Measurements from ENCODE around the gene PDE9A. TPM values are rescaled to one million over a fixed set of nuclear protein-coding genes. Genes with fewer than 3 reads are reported as not detected.
"Not testable (repeated sequence)": the region's sequence is repeated elsewhere in the genome, so short reads cannot be mapped to it uniquely, and the experiment has no call there.

The PDE9A gene
- total RNA-seq, 1 donor from 2014 or later, result 0.41 TPM

- no peak for DNase-seq (ENCODE audit: extremely low read depth, low read depth, low spot score)
These were observed 51.4 kb downstream of the PDE9A start for GRCh38 chr21:42704861-42705260.

GRCh38 chr21:42705346-42705745 lies 51.9 kb downstream of the PDE9A start:
- no peak for DNase-seq (ENCODE audit: extremely low read depth, low read depth, low spot score)

DNA sequence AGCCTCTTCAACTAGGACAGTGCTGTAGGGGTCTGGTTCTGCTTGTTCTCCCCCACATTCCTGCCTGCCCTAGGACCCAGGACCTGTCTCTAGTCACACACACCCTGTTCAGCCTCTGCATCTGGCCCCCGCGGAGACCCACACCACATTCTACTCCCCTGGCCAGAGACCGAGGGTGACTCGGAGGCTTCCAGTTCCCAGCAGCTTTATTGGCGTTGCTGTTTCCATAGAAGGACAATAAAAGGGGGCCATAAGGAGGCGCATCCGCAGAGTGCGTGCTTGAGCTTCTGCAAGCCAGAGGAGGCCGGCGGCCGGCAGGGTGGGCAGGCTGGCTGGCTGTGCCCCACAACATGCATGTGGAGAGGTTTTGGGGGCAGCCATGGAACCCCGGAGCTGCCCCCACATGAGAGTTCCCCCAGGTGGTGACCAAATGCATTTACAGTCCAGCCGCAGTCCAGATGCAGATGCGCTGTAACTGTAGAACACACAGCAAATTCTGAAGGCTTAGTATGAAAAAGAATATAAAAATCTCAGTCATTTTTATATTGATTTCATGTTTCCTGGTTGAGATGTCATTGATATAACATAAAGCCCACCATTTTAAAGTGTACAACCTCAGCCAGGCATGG lies 52.4 kb downstream of the PDE9A start:
- DNase-seq (ENCODE audit: extremely low read depth, low read depth, low spot score), result no peak

DNA sequence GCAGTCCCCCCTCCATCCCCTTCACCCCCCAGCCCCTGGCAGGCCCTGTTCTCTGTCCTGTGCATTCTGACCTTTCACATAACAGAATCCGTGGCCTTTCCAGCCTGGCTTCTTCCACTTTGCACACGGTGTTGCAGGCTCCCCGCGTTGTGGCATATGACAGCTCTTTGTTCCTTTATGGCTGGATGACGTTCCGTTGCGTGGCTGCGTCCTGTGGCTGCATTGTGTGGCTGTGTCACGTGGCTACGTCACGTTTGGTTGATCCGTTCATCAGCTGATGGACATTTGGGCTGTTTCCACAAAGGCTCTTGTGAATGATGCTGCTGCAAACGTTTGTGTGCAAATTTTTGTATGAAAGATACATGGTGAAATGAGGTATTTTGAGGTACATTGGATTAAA lies 53.3 kb downstream of the PDE9A start:
- DNase-seq (ENCODE audit: extremely low read depth, low read depth, low spot score), result no peak

- DNase-seq (ENCODE audit: extremely low read depth, low read depth, low spot score), result no peak
These were observed 53.9 kb downstream of the PDE9A start for GRCh38 chr21:42707207-42707830.

GRCh38 chr21:42708107-42708506 lies 54.7 kb downstream of the PDE9A start:
- DNase-seq (ENCODE audit: extremely low read depth, low read depth, low spot score), result no peak

DNA sequence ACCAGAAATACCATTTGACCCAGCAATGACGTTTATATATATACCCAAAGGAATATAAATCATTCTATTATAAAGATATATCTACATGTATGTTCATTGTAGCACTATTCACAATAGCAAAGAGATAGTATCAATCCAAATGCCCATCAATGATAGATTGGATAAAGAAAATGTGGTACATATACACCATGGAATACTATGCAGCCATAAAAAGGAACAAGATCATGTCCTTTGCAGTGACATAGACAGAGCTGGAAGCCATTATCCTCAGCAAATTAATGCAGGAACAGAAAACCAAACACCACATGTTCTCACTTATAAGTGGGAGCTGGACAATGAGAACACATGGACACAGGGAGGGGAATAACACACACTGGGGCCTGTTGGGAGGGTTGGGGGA lies 55.5 kb downstream of the PDE9A start:
- DNase-seq (ENCODE audit: extremely low read depth, low read depth, low spot score), result not testable (repeated sequence)

GRCh38 chr21:42711667-42712066 lies 58.2 kb downstream of the PDE9A start:
- DNase-seq (ENCODE audit: extremely low read depth, low read depth, low spot score), result no peak

DNA sequence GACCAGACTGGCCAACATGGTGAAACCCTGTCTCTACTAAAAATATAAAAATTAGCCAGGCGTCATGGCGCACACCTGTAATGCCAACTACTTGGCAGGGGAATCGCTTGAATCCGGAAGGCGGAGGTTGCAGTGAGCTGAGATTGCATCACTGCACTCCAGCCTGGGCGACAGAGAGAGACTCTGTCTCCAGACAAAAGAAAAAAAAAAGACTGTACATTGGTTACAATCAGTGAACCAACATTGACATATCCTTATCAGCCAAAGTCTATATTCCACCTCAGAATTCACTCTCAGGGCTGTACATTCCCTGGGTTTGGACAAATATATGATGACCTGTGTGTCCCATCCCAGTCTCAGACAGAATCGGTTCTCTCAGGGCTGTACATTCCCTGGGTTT lies 62.0 kb downstream of the PDE9A start:
- DNase-seq (ENCODE audit: extremely low read depth, low read depth, low spot score), result not testable (repeated sequence)

DNA sequence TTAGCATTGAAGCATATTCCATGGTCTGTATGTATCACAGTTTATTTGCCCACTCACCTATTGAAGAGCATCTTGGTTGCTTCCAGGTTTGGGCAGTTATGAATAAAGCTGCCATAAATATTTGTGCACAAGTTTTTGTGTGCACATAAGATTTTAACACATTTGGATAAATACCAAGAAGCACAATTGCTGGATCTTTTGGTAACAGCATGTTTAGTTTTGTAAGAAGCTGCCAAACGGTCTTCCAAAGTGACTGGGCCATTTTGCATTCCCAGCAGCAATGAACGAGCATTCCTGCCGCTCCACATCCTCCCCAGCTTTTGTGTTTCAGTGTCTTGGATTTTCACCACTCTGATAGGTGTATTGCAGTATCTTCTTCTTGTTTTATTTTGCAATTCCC lies 62.7 kb downstream of the PDE9A start:
- no peak for DNase-seq (ENCODE audit: extremely low read depth, low read depth, low spot score)

- not testable (repeated sequence) for DNase-seq (ENCODE audit: extremely low read depth, low read depth, low spot score)
These were observed 67.1 kb downstream of the PDE9A start for GRCh38 chr21:42720484-42720883.

GRCh38 chr21:42721341-42721824 lies 68.0 kb downstream of the PDE9A start:
- no peak for DNase-seq (ENCODE audit: extremely low read depth, low read depth, low spot score)

- no peak for DNase-seq (ENCODE audit: extremely low read depth, low read depth, low spot score)
These were observed 68.7 kb downstream of the PDE9A start for GRCh38 chr21:42722153-42722552.

GRCh38 chr21:42722808-42723473 lies 69.5 kb downstream of the PDE9A start:
- DNase-seq (ENCODE audit: extremely low read depth, low read depth, low spot score), result no peak

DNA sequence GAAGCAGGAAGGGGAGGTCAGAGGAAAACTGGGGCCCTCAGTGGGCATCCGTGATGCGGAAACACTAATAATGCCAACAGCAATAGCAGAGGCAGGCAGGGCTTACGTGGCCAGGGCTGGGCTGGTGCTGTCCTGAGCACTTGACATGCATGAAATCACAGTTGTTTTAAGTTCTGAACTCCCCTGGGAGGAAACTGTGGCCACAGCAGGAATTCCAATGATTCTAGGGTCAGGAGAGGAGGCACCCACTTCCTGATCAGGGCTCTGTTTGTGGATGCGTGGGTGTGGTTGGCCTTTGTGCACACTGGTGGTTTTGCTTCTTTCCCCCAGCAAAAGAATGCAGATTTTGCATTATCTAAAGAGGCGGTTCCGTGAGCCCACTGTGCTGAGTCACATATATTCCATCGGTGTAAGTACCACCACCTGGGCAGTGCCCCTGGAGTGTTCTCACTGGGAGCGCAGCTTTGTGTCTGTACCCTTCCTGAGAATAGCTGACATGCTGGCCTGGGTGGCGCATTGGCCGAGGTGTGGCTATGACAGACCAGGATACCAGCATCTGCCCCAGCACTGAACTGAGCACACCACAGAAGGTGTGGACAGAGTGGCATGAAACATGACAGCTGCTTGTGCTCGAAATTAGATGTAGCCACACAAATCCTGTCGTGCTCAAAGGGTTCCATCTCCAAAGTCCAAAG lies 71.0 kb downstream of the PDE9A start:
- DNase-seq (ENCODE audit: extremely low read depth, low read depth, low spot score), result no peak

DNA sequence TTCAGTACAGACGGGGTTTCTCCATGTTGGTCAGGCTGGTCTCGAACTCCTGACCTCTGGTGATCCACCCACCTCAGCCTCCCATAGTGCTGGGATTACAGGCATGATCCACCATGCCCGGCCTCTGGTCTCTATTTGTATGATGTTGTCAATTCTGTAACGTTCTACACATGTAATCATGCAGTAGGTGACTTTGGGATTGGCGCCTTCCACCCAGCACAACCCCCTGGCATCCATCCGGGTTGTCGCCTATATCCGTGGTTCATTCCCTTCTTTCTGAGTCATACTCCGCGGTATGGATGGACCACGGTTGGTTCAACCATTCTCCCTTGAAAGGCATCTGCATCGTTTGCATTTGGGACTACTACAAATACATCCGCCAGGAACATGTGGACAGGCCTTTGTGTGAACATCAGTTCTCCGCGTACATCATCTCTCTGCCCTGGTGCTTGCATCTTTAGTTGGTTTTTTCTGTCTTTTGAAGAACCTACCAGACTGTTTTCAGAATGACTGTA lies 72.1 kb downstream of the PDE9A start:
- DNase-seq (ENCODE audit: extremely low read depth, low read depth, low spot score), result no peak

DNA sequence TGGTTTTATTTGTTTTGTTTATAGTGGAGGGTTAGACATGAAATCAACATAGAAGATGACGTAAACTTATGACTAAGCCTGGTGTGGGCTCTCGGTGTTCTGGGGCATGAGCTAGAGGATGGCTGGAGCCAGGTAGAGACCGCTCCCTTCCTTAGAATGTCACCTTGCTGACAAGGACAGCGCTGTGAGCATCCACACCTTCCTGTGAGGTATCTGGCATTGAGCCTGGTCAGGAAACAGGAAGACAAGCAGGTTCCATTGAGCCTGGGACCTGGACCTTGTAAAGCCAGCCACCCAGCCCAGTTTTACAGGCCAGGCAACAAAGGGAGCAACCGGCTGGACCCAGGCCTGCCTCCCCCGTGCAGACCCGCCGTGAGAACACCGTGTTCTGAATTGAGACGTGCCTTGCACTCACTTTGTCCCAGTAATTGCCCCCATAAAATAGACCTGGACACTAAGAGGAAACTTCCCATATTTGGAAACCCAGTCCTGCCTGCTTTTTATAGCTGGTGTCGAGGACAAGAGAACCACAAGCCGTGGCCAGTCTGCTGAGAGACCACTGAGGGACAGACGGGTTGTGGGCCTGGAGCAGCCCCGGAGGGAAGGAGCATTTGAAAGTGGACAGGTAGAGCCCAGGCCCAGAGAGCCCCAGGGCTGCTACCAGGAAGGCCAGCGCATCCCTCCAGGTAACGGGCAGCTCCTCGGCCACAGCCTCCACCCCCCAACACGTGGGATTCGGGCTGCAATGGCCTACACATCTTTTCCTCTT lies 78.0 kb downstream of the PDE9A start:
- DNase-seq (ENCODE audit: extremely low read depth, low read depth, low spot score), result no peak

GRCh38 chr21:42732033-42732410 lies 78.6 kb downstream of the PDE9A start:
- no peak for DNase-seq (ENCODE audit: extremely low read depth, low read depth, low spot score)

GRCh38 chr21:42733037-42733627 lies 79.7 kb downstream of the PDE9A start:
- DNase-seq (ENCODE audit: extremely low read depth, low read depth, low spot score), result no peak

DNA sequence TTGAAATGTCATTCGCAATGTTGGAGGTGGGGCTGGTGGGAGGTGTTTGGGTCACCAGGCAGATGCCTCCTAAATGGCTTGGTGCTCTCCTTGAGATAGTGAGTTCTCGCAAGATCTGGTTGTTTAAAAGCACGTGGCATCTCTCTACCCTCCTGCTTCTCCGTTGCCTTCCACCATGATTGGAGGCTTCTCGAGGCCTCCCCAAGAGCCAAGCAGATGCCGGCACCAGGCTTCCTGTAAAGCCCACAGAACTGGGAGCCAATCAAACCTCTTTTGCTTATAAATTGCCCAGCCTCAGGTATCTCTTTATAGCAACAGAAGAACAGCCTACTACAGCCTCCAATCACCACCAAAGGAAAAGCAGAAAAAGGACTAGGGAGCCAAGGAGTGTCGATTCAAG lies 80.5 kb downstream of the PDE9A start:
- DNase-seq (ENCODE audit: extremely low read depth, low read depth, low spot score), result no peak

Data from glomerular endothelial cell (primary cell).